HepG2 (cell line): ENCODE measurements around the gene KIF17.

Experiments used
- EZH2 ChIP-seq: conservative IDR thresholded peaks from 2 replicates; pipeline ENCODE4 v1.6.1; 2012; ENCODE audit warnings: mild to moderate bottlenecking, low read depth, low read length, moderate library complexity
- MAFG ChIP-seq: sonication (generic); formaldehyde crosslinking; IDR thresholded peaks from 2 replicates; pipeline ENCODE4 v1.5.1; 2020; ENCODE audit warnings: mild to moderate bottlenecking, missing genetic modification reagents
- MYC ChIP-seq: sonication (generic); formaldehyde crosslinking; IDR thresholded peaks from 2 replicates; pipeline ENCODE4 v1.9.0; 2021; ENCODE audit warnings: missing genetic modification reagents, borderline replicate concordance
- POLR2AphosphoS5 ChIP-seq: IDR thresholded peaks from 2 replicates; pipeline ENCODE4 v1.6.1; 2012; ENCODE audit warnings: low read depth, low read length
- TARDBP ChIP-seq: sonication (generic); formaldehyde crosslinking; IDR thresholded peaks from 2 replicates; pipeline ENCODE4 v1.8.0; 2022; ENCODE audit warnings: mild to moderate bottlenecking, missing genetic modification reagents
- TF ChIP-seq, protein P1 (sequence below): IDR thresholded peaks from 2 replicates; pipeline ENCODE4 v1.6.1; 2016; ENCODE audit warnings: low read depth, borderline replicate concordance
- TF ChIP-seq, protein P2 (sequence below): sonication (generic); formaldehyde crosslinking; IDR thresholded peaks from 2 replicates; pipeline ENCODE4 v1.5.0; 2020; ENCODE audit warnings: missing genetic modification reagents
- TF ChIP-seq, protein P3 (sequence below), 2 experiments: IDR thresholded peaks; 2 replicates each; pipeline ENCODE4 v1.6.1; 2011 to 2012; ENCODE audit warnings: low read length in 2 of 2, borderline replicate concordance in 1 of 2, low read depth in 1 of 2, mild to moderate bottlenecking in 1 of 2, moderate library complexity in 1 of 2
- TF ChIP-seq, protein P4 (sequence below): sonication (generic); formaldehyde crosslinking; IDR thresholded peaks from 2 replicates; pipeline ENCODE4 v1.5.0; 2020; ENCODE audit warnings: mild to moderate bottlenecking, missing genetic modification reagents, moderate library complexity

DNA sequence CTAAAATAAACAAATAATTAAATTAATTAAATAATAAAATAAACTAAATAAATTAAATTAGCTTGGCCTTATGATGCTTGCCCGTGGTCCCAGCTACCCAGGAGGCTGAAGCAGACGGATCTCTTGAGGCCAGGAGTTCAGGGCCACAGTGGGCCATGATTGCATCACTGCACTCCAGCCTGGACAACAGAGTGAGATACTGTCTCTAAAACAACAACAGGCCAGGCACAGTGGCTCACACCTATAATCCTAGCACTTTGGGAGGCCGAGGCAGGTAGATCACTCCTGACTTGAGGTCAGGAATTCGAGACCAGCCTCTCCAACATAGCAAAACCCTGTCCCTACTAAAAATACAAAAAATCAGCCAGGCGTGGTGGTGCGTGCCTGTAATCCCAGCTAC is 96.8 kb downstream of the KIF17 start:
- TF ChIP-seq POLR2AphosphoS5 = no peak
- TF ChIP-seq, protein P1, sequence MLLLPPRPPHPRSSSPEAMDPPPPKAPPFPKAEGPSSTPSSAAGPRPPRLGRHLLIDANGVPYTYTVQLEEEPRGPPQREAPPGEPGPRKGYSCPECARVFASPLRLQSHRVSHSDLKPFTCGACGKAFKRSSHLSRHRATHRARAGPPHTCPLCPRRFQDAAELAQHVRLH (CRISPR knock-in tag) = no peak
- TF ChIP-seq EZH2 = no peak
- TF ChIP-seq, protein P2, sequence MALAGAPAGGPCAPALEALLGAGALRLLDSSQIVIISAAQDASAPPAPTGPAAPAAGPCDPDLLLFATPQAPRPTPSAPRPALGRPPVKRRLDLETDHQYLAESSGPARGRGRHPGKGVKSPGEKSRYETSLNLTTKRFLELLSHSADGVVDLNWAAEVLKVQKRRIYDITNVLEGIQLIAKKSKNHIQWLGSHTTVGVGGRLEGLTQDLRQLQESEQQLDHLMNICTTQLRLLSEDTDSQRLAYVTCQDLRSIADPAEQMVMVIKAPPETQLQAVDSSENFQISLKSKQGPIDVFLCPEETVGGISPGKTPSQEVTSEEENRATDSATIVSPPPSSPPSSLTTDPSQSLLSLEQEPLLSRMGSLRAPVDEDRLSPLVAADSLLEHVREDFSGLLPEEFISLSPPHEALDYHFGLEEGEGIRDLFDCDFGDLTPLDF (CRISPR knock-in tag) = no peak
- TF ChIP-seq MYC = no peak
- no peak for TF ChIP-seq MAFG (CRISPR knock-in tag)
- no peak for TF ChIP-seq TARDBP
- TF ChIP-seq, protein P3, sequence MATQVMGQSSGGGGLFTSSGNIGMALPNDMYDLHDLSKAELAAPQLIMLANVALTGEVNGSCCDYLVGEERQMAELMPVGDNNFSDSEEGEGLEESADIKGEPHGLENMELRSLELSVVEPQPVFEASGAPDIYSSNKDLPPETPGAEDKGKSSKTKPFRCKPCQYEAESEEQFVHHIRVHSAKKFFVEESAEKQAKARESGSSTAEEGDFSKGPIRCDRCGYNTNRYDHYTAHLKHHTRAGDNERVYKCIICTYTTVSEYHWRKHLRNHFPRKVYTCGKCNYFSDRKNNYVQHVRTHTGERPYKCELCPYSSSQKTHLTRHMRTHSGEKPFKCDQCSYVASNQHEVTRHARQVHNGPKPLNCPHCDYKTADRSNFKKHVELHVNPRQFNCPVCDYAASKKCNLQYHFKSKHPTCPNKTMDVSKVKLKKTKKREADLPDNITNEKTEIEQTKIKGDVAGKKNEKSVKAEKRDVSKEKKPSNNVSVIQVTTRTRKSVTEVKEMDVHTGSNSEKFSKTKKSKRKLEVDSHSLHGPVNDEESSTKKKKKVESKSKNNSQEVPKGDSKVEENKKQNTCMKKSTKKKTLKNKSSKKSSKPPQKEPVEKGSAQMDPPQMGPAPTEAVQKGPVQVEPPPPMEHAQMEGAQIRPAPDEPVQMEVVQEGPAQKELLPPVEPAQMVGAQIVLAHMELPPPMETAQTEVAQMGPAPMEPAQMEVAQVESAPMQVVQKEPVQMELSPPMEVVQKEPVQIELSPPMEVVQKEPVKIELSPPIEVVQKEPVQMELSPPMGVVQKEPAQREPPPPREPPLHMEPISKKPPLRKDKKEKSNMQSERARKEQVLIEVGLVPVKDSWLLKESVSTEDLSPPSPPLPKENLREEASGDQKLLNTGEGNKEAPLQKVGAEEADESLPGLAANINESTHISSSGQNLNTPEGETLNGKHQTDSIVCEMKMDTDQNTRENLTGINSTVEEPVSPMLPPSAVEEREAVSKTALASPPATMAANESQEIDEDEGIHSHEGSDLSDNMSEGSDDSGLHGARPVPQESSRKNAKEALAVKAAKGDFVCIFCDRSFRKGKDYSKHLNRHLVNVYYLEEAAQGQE (IDR thresholded peaks at IDR 0.05; ENCODE audit: borderline replicate concordance in 1 of 2, low read depth in 1 of 2, low read length in 2 of 2) = no peak
- TF ChIP-seq, protein P4, sequence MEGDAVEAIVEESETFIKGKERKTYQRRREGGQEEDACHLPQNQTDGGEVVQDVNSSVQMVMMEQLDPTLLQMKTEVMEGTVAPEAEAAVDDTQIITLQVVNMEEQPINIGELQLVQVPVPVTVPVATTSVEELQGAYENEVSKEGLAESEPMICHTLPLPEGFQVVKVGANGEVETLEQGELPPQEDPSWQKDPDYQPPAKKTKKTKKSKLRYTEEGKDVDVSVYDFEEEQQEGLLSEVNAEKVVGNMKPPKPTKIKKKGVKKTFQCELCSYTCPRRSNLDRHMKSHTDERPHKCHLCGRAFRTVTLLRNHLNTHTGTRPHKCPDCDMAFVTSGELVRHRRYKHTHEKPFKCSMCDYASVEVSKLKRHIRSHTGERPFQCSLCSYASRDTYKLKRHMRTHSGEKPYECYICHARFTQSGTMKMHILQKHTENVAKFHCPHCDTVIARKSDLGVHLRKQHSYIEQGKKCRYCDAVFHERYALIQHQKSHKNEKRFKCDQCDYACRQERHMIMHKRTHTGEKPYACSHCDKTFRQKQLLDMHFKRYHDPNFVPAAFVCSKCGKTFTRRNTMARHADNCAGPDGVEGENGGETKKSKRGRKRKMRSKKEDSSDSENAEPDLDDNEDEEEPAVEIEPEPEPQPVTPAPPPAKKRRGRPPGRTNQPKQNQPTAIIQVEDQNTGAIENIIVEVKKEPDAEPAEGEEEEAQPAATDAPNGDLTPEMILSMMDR (CRISPR knock-in tag) = no peak
